ENCODE data around the gene GHRH. TPM values are rescaled to one million over a fixed set of nuclear protein-coding genes. Genes with fewer than 3 reads are reported as not detected.

GHRH gene
- total RNA-seq, 1 experiment from 2014 or later = 0.74 TPM

- Mint-ChIP-seq H3K27me3 (ENCODE audit: low read depth) (peaks cover 11% of the 10 kb centered on the region), H3K4me1 (peaks cover 20% of the 10 kb centered on the region), H3K4me3 (peak overlapping the region; percentile 41; the same call in 1 of the 2 replicates), H3K36me3 (peaks cover 35% of the 10 kb centered on the region), H3K9me3 (peaks cover 15% of the 10 kb centered on the region), H3K27ac (no peak overlapping the region; the same call in 1 of the 2 replicates)
- TF ChIP-seq NR1H2 (CRISPR knock-in tag; IDR thresholded peaks at IDR 0.05) = no peak
- no peak for TF ChIP-seq GABPB1 (CRISPR knock-in tag; IDR thresholded peaks at IDR 0.05)
- no peak for TF ChIP-seq KAT7 (CRISPR knock-in tag; IDR thresholded peaks at IDR 0.05; ENCODE audit: borderline replicate concordance)
- TF ChIP-seq SOX15 (CRISPR knock-in tag; IDR thresholded peaks at IDR 0.05) = no peak
- TF ChIP-seq MLX (CRISPR knock-in tag; IDR thresholded peaks at IDR 0.05) = no peak
- no peak for TF ChIP-seq HMGA2 (CRISPR knock-in tag; IDR thresholded peaks at IDR 0.05)
- TF ChIP-seq, protein P1, sequence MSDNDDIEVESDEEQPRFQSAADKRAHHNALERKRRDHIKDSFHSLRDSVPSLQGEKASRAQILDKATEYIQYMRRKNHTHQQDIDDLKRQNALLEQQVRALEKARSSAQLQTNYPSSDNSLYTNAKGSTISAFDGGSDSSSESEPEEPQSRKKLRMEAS (CRISPR knock-in tag; IDR thresholded peaks at IDR 0.05) = no peak
- no peak for TF ChIP-seq ZNF138 (CRISPR knock-in tag; conservative IDR thresholded peaks at IDR 0.05)
- TF ChIP-seq, protein P2, sequence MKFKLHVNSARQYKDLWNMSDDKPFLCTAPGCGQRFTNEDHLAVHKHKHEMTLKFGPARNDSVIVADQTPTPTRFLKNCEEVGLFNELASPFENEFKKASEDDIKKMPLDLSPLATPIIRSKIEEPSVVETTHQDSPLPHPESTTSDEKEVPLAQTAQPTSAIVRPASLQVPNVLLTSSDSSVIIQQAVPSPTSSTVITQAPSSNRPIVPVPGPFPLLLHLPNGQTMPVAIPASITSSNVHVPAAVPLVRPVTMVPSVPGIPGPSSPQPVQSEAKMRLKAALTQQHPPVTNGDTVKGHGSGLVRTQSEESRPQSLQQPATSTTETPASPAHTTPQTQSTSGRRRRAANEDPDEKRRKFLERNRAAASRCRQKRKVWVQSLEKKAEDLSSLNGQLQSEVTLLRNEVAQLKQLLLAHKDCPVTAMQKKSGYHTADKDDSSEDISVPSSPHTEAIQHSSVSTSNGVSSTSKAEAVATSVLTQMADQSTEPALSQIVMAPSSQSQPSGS (CRISPR knock-in tag; IDR thresholded peaks at IDR 0.05; ENCODE audit: borderline replicate concordance, low read depth) = no peak
- TF ChIP-seq TEAD4 (CRISPR knock-in tag; IDR thresholded peaks at IDR 0.05) = no peak
- no peak for TF ChIP-seq SMAD3 (CRISPR knock-in tag; IDR thresholded peaks at IDR 0.05; ENCODE audit: borderline replicate concordance)
- no peak for TF ChIP-seq EMX1 (CRISPR knock-in tag; IDR thresholded peaks at IDR 0.05)
- TF ChIP-seq, protein P3, sequence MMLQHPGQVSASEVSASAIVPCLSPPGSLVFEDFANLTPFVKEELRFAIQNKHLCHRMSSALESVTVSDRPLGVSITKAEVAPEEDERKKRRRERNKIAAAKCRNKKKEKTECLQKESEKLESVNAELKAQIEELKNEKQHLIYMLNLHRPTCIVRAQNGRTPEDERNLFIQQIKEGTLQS (CRISPR knock-in tag; conservative IDR thresholded peaks at IDR 0.05) = no peak
- no peak for TF ChIP-seq PREB (CRISPR knock-in tag; IDR thresholded peaks at IDR 0.05; ENCODE audit: borderline replicate concordance)
- TF ChIP-seq AFF4 (CRISPR knock-in tag; IDR thresholded peaks at IDR 0.05; ENCODE audit: borderline replicate concordance) = no peak
- no peak for TF ChIP-seq CTCF (IDR thresholded peaks at IDR 0.05)
- TF ChIP-seq ESRRA (CRISPR knock-in tag; IDR thresholded peaks at IDR 0.05; ENCODE audit: borderline replicate concordance) = no peak
- ChIA-PET POLR2A (no interaction called here), CTCF (no interaction called here)
- DNase-seq (ENCODE audit: low spot score) (no peak), ATAC-seq (no peak)
Measured at GRCh38 chr20:37291724-37292126, 30.1 kb upstream of the GHRH start.
